K562 (cell line): ENCODE measurements around the gene GPHA2. TPM values are rescaled to one million over a fixed set of nuclear protein-coding genes. Genes with fewer than 3 reads are reported as not detected.

Experiments
- C11orf30 ChIP-seq: fragments of 450-650 bp; IDR thresholded peaks from 2 replicates; pipeline ENCODE4 v1.6.1; 2016; ENCODE audit warnings: low read depth, mild to moderate bottlenecking
- CHAMP1 ChIP-seq: fragments of 450-650 bp; IDR thresholded peaks from 2 replicates; pipeline ENCODE4 v1.6.1; 2016; ENCODE audit warnings: mild to moderate bottlenecking
- HDAC3 ChIP-seq: fragments of 450-650 bp; IDR thresholded peaks from 2 replicates; pipeline ENCODE4 v1.6.1; 2018; ENCODE audit warnings: borderline replicate concordance, mild to moderate bottlenecking, moderate library complexity; ENCODE audit not compliant: partially characterized antibody
- HES1 ChIP-seq: fragments of 450-650 bp; IDR thresholded peaks from 2 replicates; pipeline ENCODE4 v1.6.1; 2016; ENCODE audit warnings: low read depth, mild to moderate bottlenecking, moderate library complexity
- ILF3 ChIP-seq: fragments of 450-650 bp; IDR thresholded peaks from 2 replicates; pipeline ENCODE4 v1.6.1; 2018; ENCODE audit warnings: antibody characterized with exemption, mild to moderate bottlenecking, moderate library complexity, borderline replicate concordance
- KLF6 ChIP-seq: fragments of 250-450 bp; sonication (Bioruptor Pico); IDR thresholded peaks from 2 replicates; pipeline ENCODE4 v1.4.0; 2020; ENCODE audit warnings: mild to moderate bottlenecking, moderate library complexity, borderline replicate concordance
- MXD1 ChIP-seq: fragments of 250-450 bp; sonication (Bioruptor Pico); IDR thresholded peaks from 2 replicates; pipeline ENCODE4 v1.8.0; 2021; ENCODE audit warnings: borderline replicate concordance, mild to moderate bottlenecking, moderate library complexity; ENCODE audit not compliant: poor library complexity, severe bottlenecking
- MYBL2 ChIP-seq, 2 experiments: fragments of 450-650 bp in 1 of 2; sonication (generic) in 1 of 2; formaldehyde crosslinking in 1 of 2; IDR thresholded peaks; 2 replicates each; pipeline versions ENCODE4 v1.6.1 to v1.8.1; 2017 to 2022; ENCODE audit warnings: borderline replicate concordance in 1 of 2, inconsistent platforms in 1 of 2, low read depth in 1 of 2, mild to moderate bottlenecking in 1 of 2, missing genetic modification reagents in 1 of 2, moderate library complexity in 1 of 2
- NCOA6 ChIP-seq: fragments of 450-650 bp; IDR thresholded peaks from 2 replicates; pipeline ENCODE4 v1.6.1; 2017; ENCODE audit warnings: mild to moderate bottlenecking
- OTX1 ChIP-seq: fragments of 450-650 bp; formaldehyde crosslinking; IDR thresholded peaks from 2 replicates; pipeline ENCODE4 v1.4.0; 2022; ENCODE audit warnings: mild to moderate bottlenecking
- PHB2 ChIP-seq: fragments of 450-650 bp; IDR thresholded peaks from 2 replicates; pipeline ENCODE4 v1.6.1; 2017; ENCODE audit warnings: low read depth
- PML ChIP-seq: IDR thresholded peaks from 2 replicates; pipeline ENCODE4 v1.6.1; 2012; ENCODE audit warnings: low read length, inconsistent platforms
- POLR2H ChIP-seq: IDR thresholded peaks from 2 replicates; pipeline ENCODE4 v1.6.1; 2016; ENCODE audit warnings: missing genetic modification characterization, low read depth, mild to moderate bottlenecking, control low read depth, missing compliant biosample characterization, moderate library complexity
- PTTG1 ChIP-seq: fragments of 450-650 bp; IDR thresholded peaks from 2 replicates; pipeline ENCODE4 v1.6.1; 2016; ENCODE audit warnings: low read depth, mild to moderate bottlenecking, missing genetic modification characterization, missing compliant biosample characterization
- SNIP1 ChIP-seq: fragments of 450-650 bp; IDR thresholded peaks from 2 replicates; pipeline ENCODE4 v1.7.1; 2017; ENCODE audit warnings: low read depth, mild to moderate bottlenecking
- U2AF1 ChIP-seq: fragments of 200-400 bp; formaldehyde crosslinking; optimal IDR thresholded peaks from 2 replicates; pipeline ENCODE3; 2017; ENCODE audit warnings: mild to moderate bottlenecking, low read depth, low read length, moderate library complexity
- U2AF2 ChIP-seq: fragments of 200-400 bp; formaldehyde crosslinking; optimal IDR thresholded peaks from 2 replicates; pipeline ENCODE3; 2017; ENCODE audit warnings: low read depth, mild to moderate bottlenecking, low read length
- UBTF ChIP-seq, 2 experiments: IDR thresholded peaks; 2 replicates each; pipeline ENCODE4 v1.6.1; 2012; ENCODE audit warnings: improper control_type of control experiment in 2 of 2, low read depth in 2 of 2, low read length in 2 of 2, borderline replicate concordance in 1 of 2
- ZNF133 ChIP-seq: fragments of 250-450 bp; sonication (Bioruptor Pico); IDR thresholded peaks from 2 replicates; pipeline ENCODE4 v1.4.0; 2020; ENCODE audit warnings: mild to moderate bottlenecking
- ZNF174 ChIP-seq: fragments of 250-450 bp; sonication (Bioruptor Pico); IDR thresholded peaks from 2 replicates; pipeline ENCODE4 v1.4.0; 2020; ENCODE audit warnings: mild to moderate bottlenecking
- ZNF707 ChIP-seq: fragments of 250-450 bp; sonication (Bioruptor Pico); conservative IDR thresholded peaks from 2 replicates; pipeline ENCODE4 v1.8.0; 2022; ENCODE audit warnings: inconsistent platforms, mild to moderate bottlenecking, moderate library complexity
- ZNF77 ChIP-seq: fragments of 250-450 bp; sonication (Bioruptor Pico); IDR thresholded peaks from 2 replicates; pipeline ENCODE4 v1.5.0; 2020
- polyA plus RNA-seq, 8 experiments: library from polyadenylated mRNA; depleted of rRNA in 4 of 8; stranded (reverse) in 5 of 8; unstranded in 3 of 8; fragments of >200 nt; fragmentation: Nextera tagmentation in 2 of 8; fragmentation: Illumina TruSeq in 1 of 8; extraction: Ambion mirVana in 2 of 8; extraction: Trizol in 1 of 8; gene quantifications; 2 replicates each; pipeline versions ENCODE4 v1.2.1 to v1.2.3, GENCODE V29; 2011 to 2014; ENCODE audit warnings: inconsistent platforms in 1 of 8, missing spikeins in 1 of 8
- total RNA-seq, 7 experiments: library from RNA; depleted of rRNA in 6 of 7; stranded (reverse); fragments of >200 nt in 6 of 7; fragmentation: Illumina TruSeq in 2 of 7; extraction: Trizol in 2 of 7; gene quantifications; 2 replicates each; pipeline versions ENCODE4 v1.2.1 to v1.2.3, GENCODE V29; 2011 to 2021; ENCODE audit warnings: low replicate concordance in 1 of 7

The GPHA2 gene
- total and polyA plus RNA-seq, 9 of the 15 experiments (the other 6 are each of a cell fraction or from before 2014, with no cell fraction given) = 0.17 to 0.22 TPM; not detected in 7

- TF ChIP-seq PTTG1 (no peak), CHAMP1 (no peak), HES1 (no peak), OTX1 (CRISPR knock-in tag) (no peak), ZNF174 (CRISPR knock-in tag) (no peak), ZNF133 (no peak), PML (no peak; the same call in 1 of the 2 replicates), SNIP1 (no peak), ZNF707 (no peak), MXD1 (CRISPR knock-in tag) (no peak), U2AF2 (no peak), U2AF1 (no peak), PHB2 (no peak), ILF3 (no peak), KLF6 (CRISPR knock-in tag) (no peak), ZNF77 (CRISPR knock-in tag) (no peak), MYBL2 (IDR thresholded peaks at IDR 0.05; ENCODE audit: low read depth) (no peak), MYBL2 (CRISPR knock-in tag; IDR thresholded peaks at IDR 0.05; ENCODE audit: borderline replicate concordance) (no peak), HDAC3 (no peak), POLR2H (tag) (no peak; the same call in 1 of the 2 replicates), C11orf30 (no peak), UBTF (IDR thresholded peaks at IDR 0.05; ENCODE audit: borderline replicate concordance in 1 of 2, low read depth in 2 of 2, low read length in 2 of 2) (peak; percentile 100), NCOA6 (no peak)
Observed at GRCh38 chr11:64916775-64917662, 18.7 kb downstream of the GPHA2 start, which contains the start of gene ATG2A (continued).
